Activated effector memory CD4-positive, alpha-beta T cell treated with anti-CD3 and anti-CD28 coated beads, Interleukin-2, amount 50 U/mL, for 16 hours (primary cell): ENCODE results near the gene B4GALT2.

Experiments
- DNase-seq: peaks from one replicate; pipeline ENCODE4 v3.0.0-alpha.2; 2020

B4GALT2 gene

GRCh38 chr1:44008259-44008658 is 29.2 kb downstream of the B4GALT2 start:
- DNase-seq: no peak

GRCh38 chr1:44010935-44011471 is 32.0 kb downstream of the B4GALT2 start:
- no peak for DNase-seq

- no peak for DNase-seq
These were observed 33.4 kb downstream of the B4GALT2 start for GRCh38 chr1:44012404-44012803.

DNA sequence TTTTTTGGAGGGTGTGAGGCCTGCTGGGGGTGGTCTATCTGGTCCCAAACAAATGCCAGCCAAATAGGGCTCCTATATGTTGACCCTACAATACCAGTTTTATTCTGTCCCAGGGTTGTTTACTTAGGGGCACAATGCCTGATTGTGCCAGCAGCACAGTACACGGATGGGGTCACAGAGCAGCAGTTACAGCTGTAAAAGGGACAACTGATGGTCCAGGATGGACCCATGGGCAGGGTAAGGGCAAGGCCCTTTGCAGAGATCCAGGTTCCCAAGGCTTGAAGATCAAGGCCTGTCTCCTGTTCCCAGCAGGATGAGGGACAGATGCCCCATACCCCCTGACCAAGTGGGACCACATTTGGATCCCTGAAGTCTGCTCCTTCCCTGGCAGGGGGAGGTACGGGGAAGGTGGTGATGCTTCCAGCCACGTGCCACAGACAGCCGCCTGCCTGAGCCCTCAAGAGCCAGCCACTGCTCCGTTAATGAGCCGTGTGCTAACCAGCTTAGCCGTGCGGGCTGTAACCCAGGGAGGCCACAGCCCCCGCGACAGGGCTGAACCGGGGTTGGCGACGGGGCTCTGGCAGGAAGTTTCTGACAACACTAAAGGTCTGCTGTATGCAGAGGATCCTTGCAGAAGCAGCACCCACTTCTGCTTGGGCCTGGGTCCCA is 34.1 kb downstream of the B4GALT2 start:
- no peak for DNase-seq

DNA sequence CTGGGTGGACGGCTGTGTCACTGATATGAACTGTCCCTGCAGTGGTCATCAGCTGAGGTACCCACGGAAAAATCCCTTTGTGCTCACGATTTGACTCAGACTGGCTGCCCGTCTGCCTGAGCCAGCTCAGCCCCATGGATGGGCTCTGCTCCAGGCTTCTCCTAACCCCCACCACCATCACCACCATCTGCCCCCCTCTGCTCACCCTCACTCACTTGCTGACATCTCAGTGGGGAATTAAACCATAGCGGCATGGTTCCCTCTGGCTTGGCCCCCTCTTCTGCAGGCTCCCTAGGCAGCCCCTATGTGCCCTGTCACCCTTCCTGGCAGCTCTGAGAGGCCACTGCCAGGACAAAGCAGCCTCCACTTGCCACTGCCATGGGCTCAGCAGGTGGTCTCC is 34.9 kb downstream of the B4GALT2 start:
- DNase-seq: no peak

DNA sequence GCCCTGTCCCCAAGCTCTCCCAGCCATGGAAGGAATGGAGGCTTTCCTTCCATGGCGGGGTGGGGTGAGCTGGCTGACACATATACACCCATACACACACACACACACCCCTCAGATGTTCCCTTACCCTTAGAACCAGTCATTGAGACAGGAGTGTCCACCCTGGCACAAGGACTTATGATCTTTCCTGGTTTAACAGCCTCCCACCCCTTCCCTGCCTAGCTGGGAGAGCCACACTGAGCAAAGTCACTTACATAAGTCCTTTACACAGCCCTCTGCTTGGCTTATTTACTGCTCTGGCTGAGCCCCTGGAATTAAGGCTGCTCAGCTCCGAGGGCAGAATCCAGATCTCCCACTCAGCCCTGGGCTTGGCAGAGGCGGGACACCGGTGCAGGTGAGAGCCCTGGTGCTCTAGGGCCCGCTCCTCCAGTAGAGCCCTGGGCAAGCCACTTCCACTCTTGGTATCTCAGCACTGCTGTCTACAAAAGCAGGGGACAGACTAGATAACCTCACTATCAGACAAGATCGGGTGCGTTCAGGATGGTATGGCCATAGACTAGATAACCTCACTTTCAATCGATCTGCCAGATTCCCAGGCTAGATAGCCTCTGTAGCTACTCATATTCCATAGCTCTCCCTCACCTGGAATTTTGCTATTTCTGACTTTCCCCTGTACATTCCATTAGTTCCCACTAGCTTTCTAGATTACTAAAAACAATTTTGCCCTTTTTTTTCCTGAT is 35.5 kb downstream of the B4GALT2 start:
- DNase-seq: no peak

- DNase-seq: no peak
These were observed 36.2 kb downstream of the B4GALT2 start for GRCh38 chr1:44015206-44015605.

DNA sequence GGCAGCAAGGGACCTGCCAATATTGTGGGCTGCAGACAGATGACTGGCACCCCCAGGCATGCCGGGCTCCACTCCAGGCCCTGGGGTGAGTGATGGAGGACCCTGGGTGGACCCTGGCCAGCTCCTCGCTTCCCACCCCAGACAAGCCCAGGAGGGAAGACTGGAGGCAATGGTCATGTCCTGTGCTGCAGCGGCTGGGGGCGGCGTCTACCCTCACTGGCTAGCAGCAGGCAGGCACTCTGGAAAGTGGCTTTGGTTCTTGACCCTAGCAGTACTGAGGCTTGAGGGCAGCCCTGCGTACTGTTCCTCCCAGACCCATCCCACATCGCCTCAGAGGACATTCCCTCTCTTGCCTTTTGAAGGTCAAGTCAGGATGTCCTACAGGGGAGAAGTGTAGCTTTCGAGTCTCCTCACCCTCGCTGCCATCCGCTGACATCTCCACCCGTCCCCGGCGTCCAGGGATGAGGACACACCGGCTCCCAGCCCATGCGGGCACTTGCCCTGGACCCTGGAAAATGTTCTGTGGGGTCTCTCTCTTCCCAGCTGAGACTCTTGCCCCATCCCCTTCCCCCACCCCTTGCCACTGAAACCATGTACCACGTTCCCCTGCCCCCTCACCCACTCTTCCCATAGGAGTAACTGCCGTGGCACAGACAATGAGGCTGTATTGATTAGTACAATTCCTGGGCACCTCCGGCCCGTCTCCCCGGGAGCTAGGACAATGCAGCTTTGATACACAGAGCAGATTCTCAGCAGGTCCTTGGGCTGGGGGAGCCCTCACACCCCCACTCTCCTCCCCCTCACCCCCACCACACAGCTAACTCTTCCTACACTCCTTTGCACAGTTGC is 37.3 kb downstream of the B4GALT2 start:
- no peak for DNase-seq

GRCh38 chr1:44016890-44017400 is 37.9 kb downstream of the B4GALT2 start:
- no peak for DNase-seq

GRCh38 chr1:44019466-44019948 is 40.5 kb downstream of the B4GALT2 start:
- DNase-seq: no peak

GRCh38 chr1:44020464-44020863 is 41.5 kb downstream of the B4GALT2 start:
- DNase-seq: no peak

DNA sequence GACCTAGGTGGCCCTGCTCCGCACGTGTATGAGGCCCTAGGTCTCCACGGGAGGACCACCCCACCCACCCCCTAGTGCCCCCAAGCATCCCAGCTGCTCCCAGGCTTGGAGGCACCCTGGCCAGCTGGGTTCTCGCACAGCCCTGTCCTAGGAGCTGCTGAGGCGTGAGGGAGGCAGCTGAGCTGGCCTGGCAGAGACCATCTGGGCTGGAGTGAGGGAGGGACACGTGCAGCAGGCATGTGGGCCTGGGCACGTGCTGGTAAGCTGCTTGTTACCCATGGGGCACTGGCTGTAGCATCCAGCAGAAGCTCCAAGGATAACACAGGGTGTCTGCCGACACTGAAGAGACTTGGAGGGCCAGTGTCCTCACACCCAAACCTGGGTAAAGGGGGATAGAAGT is 42.1 kb downstream of the B4GALT2 start:
- DNase-seq: no peak

- DNase-seq: no peak
These were observed 42.7 kb downstream of the B4GALT2 start for GRCh38 chr1:44021581-44022321.

DNA sequence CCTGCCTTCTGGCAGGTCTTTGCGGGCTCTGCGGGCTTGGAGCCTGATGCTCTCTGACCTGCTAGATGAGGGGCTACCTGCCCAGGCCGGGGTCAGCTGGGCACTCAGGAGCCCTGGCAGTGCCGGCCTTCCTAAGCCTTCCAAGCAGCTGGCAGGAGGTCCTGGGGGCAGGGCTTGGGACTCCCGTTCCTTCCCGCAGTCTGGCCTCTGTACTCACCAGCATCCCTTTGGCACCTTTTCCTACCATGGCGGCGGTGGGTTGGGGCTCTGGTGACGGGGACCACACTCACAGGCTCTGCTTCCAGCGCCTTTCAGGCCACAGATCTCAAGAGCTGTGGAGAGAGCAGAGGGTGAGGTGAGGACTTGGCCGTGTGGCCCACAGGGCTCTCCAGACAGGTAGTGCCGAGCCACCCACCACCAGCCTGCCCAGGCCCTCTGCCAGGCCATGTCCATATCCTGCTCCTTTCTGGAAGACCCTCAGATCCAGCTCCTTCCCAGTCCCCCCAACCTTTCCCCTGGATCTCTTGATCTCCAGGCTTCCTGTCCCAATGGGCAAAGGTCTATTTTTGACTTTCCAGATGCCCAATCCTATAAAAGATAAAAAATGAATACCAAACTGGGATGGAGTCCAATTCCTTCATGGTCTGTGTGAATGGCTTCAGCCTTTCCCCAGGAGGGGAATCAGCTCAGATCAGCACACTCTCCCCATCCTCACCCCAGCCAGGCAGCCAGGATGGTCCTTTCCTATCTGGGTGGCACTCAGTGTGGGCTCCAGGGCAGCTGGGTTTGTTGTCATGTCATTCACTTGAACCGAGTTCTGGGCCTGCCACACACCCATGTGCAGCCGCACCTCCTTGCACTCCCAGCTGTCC is 45.3 kb downstream of the B4GALT2 start:
- DNase-seq: no peak

GRCh38 chr1:44024903-44025525 is 46.0 kb downstream of the B4GALT2 start:
- DNase-seq: no peak

- DNase-seq: no peak
These were observed 46.8 kb downstream of the B4GALT2 start for GRCh38 chr1:44025816-44026215.

DNA sequence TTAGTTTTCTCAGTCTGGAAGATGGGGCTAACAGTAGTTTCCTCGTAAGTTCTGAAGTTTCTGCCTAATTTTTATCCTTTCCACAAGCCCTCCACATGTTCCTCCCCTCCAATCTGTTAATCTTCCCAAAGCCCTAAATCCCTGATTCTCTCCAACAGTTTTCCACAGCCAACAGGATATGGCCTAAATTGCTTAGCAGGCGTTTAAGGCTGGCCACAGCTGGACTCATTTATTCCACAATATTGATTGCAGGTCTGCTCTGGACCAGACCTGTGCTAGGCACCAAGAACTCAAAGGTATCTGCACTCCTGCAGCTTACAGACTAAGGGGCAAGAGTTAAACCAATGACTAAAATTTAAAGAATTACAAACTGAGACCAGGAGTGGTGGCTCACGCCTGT is 48.3 kb downstream of the B4GALT2 start:
- DNase-seq: no peak

GRCh38 chr1:44029260-44029910 is 50.4 kb downstream of the B4GALT2 start:
- no peak for DNase-seq

DNA sequence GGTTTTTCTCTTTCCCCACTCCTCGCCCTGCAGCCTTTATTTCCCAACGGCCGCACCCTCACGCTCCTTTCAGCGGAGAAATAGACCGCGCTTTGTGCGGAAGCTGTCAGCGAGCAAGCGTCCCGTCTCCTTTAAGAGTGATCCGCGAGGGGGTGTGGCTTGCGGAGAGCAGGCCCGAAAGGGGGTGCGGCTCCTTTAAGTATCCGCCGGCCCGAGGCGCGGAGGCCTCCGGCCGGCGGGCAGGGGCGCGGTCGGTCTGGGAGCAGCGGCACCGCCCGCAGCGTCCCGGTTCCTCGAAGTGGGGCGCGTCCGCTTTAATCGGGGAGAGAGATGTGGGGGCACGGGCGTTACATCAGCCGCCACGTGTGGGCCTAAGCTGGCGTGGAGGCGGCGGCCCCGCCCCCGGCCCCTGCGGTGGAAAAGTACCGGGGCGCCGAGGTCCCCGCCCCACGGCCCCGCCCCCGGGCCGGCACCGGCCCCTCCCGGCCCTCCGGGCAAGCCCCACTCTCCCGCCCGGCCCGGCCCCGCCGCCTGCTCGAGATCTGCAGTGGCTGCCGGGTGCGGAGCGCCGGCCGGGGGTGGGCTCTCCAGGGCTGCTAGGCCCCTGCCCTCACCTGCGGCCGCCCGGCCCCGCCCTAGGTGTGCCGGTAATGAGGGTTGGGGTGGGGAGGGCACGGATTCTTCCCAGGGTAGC is 51.0 kb downstream of the B4GALT2 start:
- peak; percentile 95 for DNase-seq
